Endothelial cell of umbilical vein (primary cell): ENCODE data around the gene IQCN. TPM values are rescaled to one million over a fixed set of nuclear protein-coding genes. Genes with fewer than 3 reads are reported as not detected.

ENCODE experiments used
- BruUV-seq: library from RNA; stranded (reverse); fragments of 400-500 nt; replicated peaks from 2 replicates; lab custom pipeline; 2021; lab: Mats Ljungman, UMichigan
- CTCF ChIA-PET: fragments of 300-600, 350-600 bp; sonication (Branson Sonifier 250); formaldehyde crosslinking; loops from one replicate; lab custom pipeline; 2021; ENCODE audit warnings: antibody characterized with exemption, inconsistent platforms; lab: Charles Lee
- POLR2A ChIA-PET: fragments of 300-600, 350-600 bp; sonication (Branson Sonifier 250); formaldehyde crosslinking; loops from one replicate; lab custom pipeline; 2021; ENCODE audit warnings: antibody characterized with exemption, inconsistent platforms; lab: Charles Lee
- DNase-seq: peaks from one replicate; pipeline ENCODE4 v3.0.0-alpha.2; 2011; ENCODE audit warnings: low read depth, low spot score
- FAIRE-seq: peaks from 2 replicates; lab custom pipeline; 2011; peaks lifted over from hg19 to GRCh38; lab: Jason Lieb, UNC
- H2AFZ ChIP-seq: 2 replicates; pipeline ENCODE4 v1.6.0; 2012; ENCODE audit warnings: low read depth, low read length, control low read depth, inconsistent platforms
- H3K27ac ChIP-seq: 2 replicates; pipeline ENCODE4 v1.5.1; 2011; ENCODE audit warnings: low read depth, mild to moderate bottlenecking, control low read depth, low read length, moderate library complexity; ENCODE audit not compliant: insufficient read depth
- H3K27me3 ChIP-seq, 2 experiments: 2 replicates each; pipeline versions ENCODE4 v1.6.0 to v1.6.1; 2011; ENCODE audit warnings: low read length in 2 of 2, mixed read lengths in 1 of 2; ENCODE audit not compliant: control insufficient read depth in 2 of 2, insufficient read depth in 2 of 2
- H3K36me3 ChIP-seq, 2 experiments: 2 replicates in 1 of 2; 3 replicates in 1 of 2; pipeline ENCODE4 v1.5.1; 2011; ENCODE audit warnings: low read length in 2 of 2, mild to moderate bottlenecking in 1 of 2, moderate library complexity in 1 of 2; ENCODE audit not compliant: control insufficient read depth in 2 of 2, insufficient read depth in 2 of 2; ENCODE audit errors: extremely low read depth in 1 of 2
- H3K4me1 ChIP-seq: 3 replicates; pipeline ENCODE4 v1.5.1; 2011; ENCODE audit warnings: mild to moderate bottlenecking, low read length; ENCODE audit not compliant: control insufficient read depth, insufficient read depth; ENCODE audit errors: extremely low read depth
- H3K4me2 ChIP-seq: 2 replicates; pipeline ENCODE4 v1.6.1; 2011; ENCODE audit warnings: low read length, control low read depth, mixed read lengths; ENCODE audit not compliant: insufficient read depth
- H3K4me3 ChIP-seq, 3 experiments: fragments of 200-600 bp in 1 of 3; sonication (generic), shearing (Covaris generic) in 1 of 3; replicated peaks in 1 of 3; 2 replicates each; pipeline ENCODE4 v1.5.1; 2011 to 2016; ENCODE audit warnings: control low read depth in 3 of 3, low read length in 3 of 3, mild to moderate bottlenecking in 2 of 3, inconsistent platforms in 1 of 3, low read depth in 1 of 3, moderate library complexity in 1 of 3; ENCODE audit not compliant: insufficient read depth in 1 of 3
- H3K79me2 ChIP-seq: 2 replicates; pipeline ENCODE4 v1.6.0; 2012; ENCODE audit warnings: low read length, inconsistent platforms; ENCODE audit not compliant: control insufficient read depth, insufficient read depth
- H3K9ac ChIP-seq: replicated peaks from 2 replicates; pipeline ENCODE3; 2011; ENCODE audit warnings: low read length, control low read depth; ENCODE audit not compliant: insufficient read depth; ENCODE audit errors: extremely low read depth
- H3K9me1 ChIP-seq: replicated peaks from 3 replicates; pipeline ENCODE4 v1.6.0; 2011; ENCODE audit warnings: mild to moderate bottlenecking, low read length; ENCODE audit not compliant: control insufficient read depth, insufficient read depth; ENCODE audit errors: extremely low read depth
- H3K9me3 ChIP-seq: replicated peaks from 2 replicates; pipeline ENCODE4 v1.5.1; 2012; ENCODE audit warnings: low read length, inconsistent platforms; ENCODE audit not compliant: control insufficient read depth, insufficient read depth
- H4K20me1 ChIP-seq: replicated peaks from 2 replicates; pipeline ENCODE3; 2011; ENCODE audit warnings: mild to moderate bottlenecking, low read length; ENCODE audit not compliant: control insufficient read depth, insufficient read depth; ENCODE audit errors: extremely low read depth
- EZH2 ChIP-seq: IDR thresholded peaks from 2 replicates; pipeline ENCODE4 v1.6.1; 2012; ENCODE audit warnings: borderline replicate concordance, low read depth, mild to moderate bottlenecking, moderate library complexity, low read length, inconsistent platforms; ENCODE audit not compliant: severe bottlenecking
- FOS ChIP-seq: IDR thresholded peaks from 2 replicates; pipeline ENCODE4 v1.6.1; 2011; ENCODE audit warnings: mild to moderate bottlenecking, low read length, moderate library complexity, borderline replicate concordance; ENCODE audit not compliant: insufficient read depth
- GATA2 ChIP-seq: IDR thresholded peaks from 2 replicates; pipeline ENCODE4 v1.7.0; 2011; ENCODE audit warnings: low read depth, mild to moderate bottlenecking, moderate library complexity, mixed read lengths, low read length; ENCODE audit not compliant: insufficient read length, insufficient read depth
- JUN ChIP-seq: IDR thresholded peaks from 2 replicates; pipeline ENCODE4 v1.6.1; 2011; ENCODE audit warnings: borderline replicate concordance, low read depth; ENCODE audit not compliant: insufficient read length, insufficient read depth
- MYC ChIP-seq: IDR thresholded peaks from one replicate; pipeline ENCODE4 v1.6.1; 2011; ENCODE audit warnings: mild to moderate bottlenecking, low read depth, low read length
- POLR2A ChIP-seq: IDR thresholded peaks from 2 replicates; pipeline ENCODE4 v1.6.1; 2012; ENCODE audit warnings: low read depth, mild to moderate bottlenecking, control low read depth, low read length
- POLR2AphosphoS5 ChIP-seq: IDR thresholded peaks from 2 replicates; pipeline ENCODE4 v1.6.1; 2012; ENCODE audit warnings: low read depth, mild to moderate bottlenecking, control low read depth, low read length, moderate library complexity; ENCODE audit not compliant: insufficient read depth
- dilution Hi-C: fragments of 300-500 bp; cut with MboI; formaldehyde crosslinking; loops from one replicate; pipeline ENCODE4 v1.15.0; 2019; ENCODE audit warnings: low sequenced_read_pairs; ENCODE audit not compliant: extremely low pct_ligation_motif_present
- intact Hi-C: fragments of 100-400 bp; cut with micrococcal nuclease; formaldehyde crosslinking; loops from one replicate; pipeline ENCODE4 v1.10.0; 2022
- polyA plus RNA-seq, 4 experiments: library from polyadenylated mRNA; depleted of rRNA in 3 of 4; stranded (reverse) in 3 of 4; unstranded in 1 of 4; fragments of >200 nt; gene quantifications; 2 replicates each; pipeline versions ENCODE4 v1.2.1 to v1.2.3, GENCODE V29; 2011 to 2012; ENCODE audit warnings: missing spikeins in 1 of 4
- total RNA-seq: library from RNA; stranded (reverse); gene quantifications from 2 replicates; pipeline ENCODE4 v1.2.3, GENCODE V29; 2021
- TF ChIP-seq, protein P1 (sequence below): IDR thresholded peaks from 2 replicates; pipeline ENCODE4 v1.6.1; 2011; ENCODE audit not compliant: insufficient read depth, insufficient read length
- TF ChIP-seq, protein P2 (sequence below), 2 donors: IDR thresholded peaks; 1 replicate in 1 of 2; 2 replicates in 1 of 2; pipeline ENCODE4 v1.5.1; 2011; ENCODE audit warnings: low read length in 2 of 2, mild to moderate bottlenecking in 2 of 2, moderate library complexity in 2 of 2, control low read depth in 1 of 2, inconsistent platforms in 1 of 2, low read depth in 1 of 2; ENCODE audit not compliant: insufficient read depth in 1 of 2; ENCODE audit errors: extremely low read depth in 1 of 2

Gene IQCN
- total and polyA plus RNA-seq, 2 donors (not counting 3 experiments of a cell fraction or from before 2014, with no cell fraction given), result 1.5 to 3.0 TPM

DNA sequence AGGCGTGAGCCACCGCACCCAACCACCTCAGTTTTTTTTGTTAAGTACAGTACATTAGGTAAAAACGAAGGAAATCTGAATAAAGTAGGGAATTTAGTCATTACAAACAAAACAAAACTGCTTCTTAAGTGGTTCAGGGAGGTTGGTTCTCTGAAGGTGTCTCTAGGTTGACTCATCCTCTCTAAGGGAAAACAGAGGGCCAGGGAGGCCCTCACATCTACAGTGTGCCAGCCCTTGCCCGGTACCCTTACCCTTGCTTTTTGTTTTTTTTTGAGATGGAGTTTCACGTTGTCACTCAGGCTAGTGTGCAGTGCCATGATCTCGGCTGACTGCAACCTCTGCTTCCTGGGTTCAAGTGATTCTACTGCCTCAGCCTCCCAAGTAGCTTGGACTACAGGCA is 24.3 kb upstream of the IQCN start:
- FAIRE-seq (no peak), DNase-seq (no peak)
- H3K9me1 ChIP-seq, result no peaks in the 10 kb centered on the region
- no peaks in the 10 kb centered on the region for H3K9me3 ChIP-seq
- H3K4me3 ChIP-seq, result no peak overlapping the region
- no peak overlapping the region for H3K9ac ChIP-seq
- H3K4me1 ChIP-seq, result peaks cover 6% of the 10 kb centered on the region
- BruUV-seq, result no TSS peak
- CTCF ChIA-PET, result interaction anchor here (1.7 kb wide), 1 partner anchor 19 kb away, joined by 8 read pairs; no protein-coding TSS in a partner anchor
- H3K4me2 ChIP-seq, result no peak overlapping the region
- dilution Hi-C loops, result no loop called here
- H4K20me1 ChIP-seq, result no peaks in the 10 kb centered on the region
- H3K27me3 ChIP-seq, result no peaks in the 10 kb centered on the region
- no peak overlapping the region for H2AFZ ChIP-seq
- intact Hi-C loops, result no loop called here
- no peaks in the 10 kb centered on the region for H3K79me2 ChIP-seq
- POLR2A ChIA-PET, result no interaction called here
- TF ChIP-seq EZH2 (no peak), POLR2AphosphoS5 (no peak), FOS (no peak), JUN (no peak), GATA2 (no peak), MYC (no peak), POLR2A (no peak)
- TF ChIP-seq, protein P1, sequence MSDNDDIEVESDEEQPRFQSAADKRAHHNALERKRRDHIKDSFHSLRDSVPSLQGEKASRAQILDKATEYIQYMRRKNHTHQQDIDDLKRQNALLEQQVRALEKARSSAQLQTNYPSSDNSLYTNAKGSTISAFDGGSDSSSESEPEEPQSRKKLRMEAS, result no peak
- TF ChIP-seq, protein P2, sequence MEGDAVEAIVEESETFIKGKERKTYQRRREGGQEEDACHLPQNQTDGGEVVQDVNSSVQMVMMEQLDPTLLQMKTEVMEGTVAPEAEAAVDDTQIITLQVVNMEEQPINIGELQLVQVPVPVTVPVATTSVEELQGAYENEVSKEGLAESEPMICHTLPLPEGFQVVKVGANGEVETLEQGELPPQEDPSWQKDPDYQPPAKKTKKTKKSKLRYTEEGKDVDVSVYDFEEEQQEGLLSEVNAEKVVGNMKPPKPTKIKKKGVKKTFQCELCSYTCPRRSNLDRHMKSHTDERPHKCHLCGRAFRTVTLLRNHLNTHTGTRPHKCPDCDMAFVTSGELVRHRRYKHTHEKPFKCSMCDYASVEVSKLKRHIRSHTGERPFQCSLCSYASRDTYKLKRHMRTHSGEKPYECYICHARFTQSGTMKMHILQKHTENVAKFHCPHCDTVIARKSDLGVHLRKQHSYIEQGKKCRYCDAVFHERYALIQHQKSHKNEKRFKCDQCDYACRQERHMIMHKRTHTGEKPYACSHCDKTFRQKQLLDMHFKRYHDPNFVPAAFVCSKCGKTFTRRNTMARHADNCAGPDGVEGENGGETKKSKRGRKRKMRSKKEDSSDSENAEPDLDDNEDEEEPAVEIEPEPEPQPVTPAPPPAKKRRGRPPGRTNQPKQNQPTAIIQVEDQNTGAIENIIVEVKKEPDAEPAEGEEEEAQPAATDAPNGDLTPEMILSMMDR (IDR thresholded peaks at IDR 0.05; ENCODE audit: extremely low read depth in 1 of 2, insufficient read depth in 1 of 2, low read depth in 1 of 2, low read length in 2 of 2), result no peak
- no peaks in the 10 kb centered on the region for H3K36me3 ChIP-seq
- H3K27ac ChIP-seq, result no peak overlapping the region
